K562 (cell line): Measurements from ENCODE around the gene TMA7B. TPM values are rescaled to one million over a fixed set of nuclear protein-coding genes. Genes with fewer than 3 reads are reported as not detected.
A peak's percentile ranks its signal among the peaks of the same experiment; 100 is the strongest.

Experiments used
- CBX2 ChIP-seq: fragments of 200-600 bp; sonication (generic); IDR thresholded peaks from one replicate; pipeline ENCODE4 v1.6.1; 2012; ENCODE audit warnings: mild to moderate bottlenecking, low read length, inconsistent platforms; ENCODE audit not compliant: insufficient read depth, poor library complexity, severe bottlenecking
- HMG20A ChIP-seq: fragments of 450-650 bp; formaldehyde crosslinking; conservative IDR thresholded peaks from 2 replicates; pipeline ENCODE4 v1.4.0; 2020; ENCODE audit warnings: mild to moderate bottlenecking, mixed read lengths
- YY1 ChIP-seq, 3 experiments: IDR thresholded peaks; 2 replicates each; pipeline ENCODE4 v1.6.1; 2011; ENCODE audit warnings: low read length in 2 of 3, mild to moderate bottlenecking in 2 of 3, moderate library complexity in 2 of 3, borderline replicate concordance in 1 of 3, control low read depth in 1 of 3, low read depth in 1 of 3; ENCODE audit not compliant: insufficient read depth in 3 of 3, insufficient replicate concordance in 2 of 3, control insufficient read depth in 1 of 3, insufficient read length in 1 of 3; ENCODE audit errors: extremely low read depth in 1 of 3
- polyA plus RNA-seq, 8 experiments: library from polyadenylated mRNA; depleted of rRNA in 4 of 8; stranded (reverse) in 5 of 8; unstranded in 3 of 8; fragments of >200 nt; fragmentation: Nextera tagmentation in 2 of 8; fragmentation: Illumina TruSeq in 1 of 8; extraction: Ambion mirVana in 2 of 8; extraction: Trizol in 1 of 8; gene quantifications; 2 replicates each; pipeline versions ENCODE4 v1.2.1 to v1.2.3, GENCODE V29; 2011 to 2014; ENCODE audit warnings: inconsistent platforms in 1 of 8, missing spikeins in 1 of 8
- total RNA-seq, 7 experiments: library from RNA; depleted of rRNA in 6 of 7; stranded (reverse); fragments of >200 nt in 6 of 7; fragmentation: Illumina TruSeq in 2 of 7; extraction: Trizol in 2 of 7; gene quantifications; 2 replicates each; pipeline versions ENCODE4 v1.2.1 to v1.2.3, GENCODE V29; 2011 to 2021; ENCODE audit warnings: low replicate concordance in 1 of 7
- TF ChIP-seq, protein P1 (sequence below): fragments of 450-650 bp; IDR thresholded peaks from 2 replicates; pipeline ENCODE4 v1.6.1; 2017; ENCODE audit warnings: antibody characterized with exemption, mild to moderate bottlenecking
- TF ChIP-seq, protein P2 (sequence below): sonication (generic); formaldehyde crosslinking; IDR thresholded peaks from 2 replicates; pipeline ENCODE4 v1.8.1; 2023; ENCODE audit warnings: missing genetic modification reagents, mild to moderate bottlenecking, borderline replicate concordance

Gene TMA7B
- total and polyA plus RNA-seq, 9 of the 15 experiments (the other 6 are each of a cell fraction or from before 2014, with no cell fraction given): 5.6 to 14.2 (median 11.8) TPM

DNA sequence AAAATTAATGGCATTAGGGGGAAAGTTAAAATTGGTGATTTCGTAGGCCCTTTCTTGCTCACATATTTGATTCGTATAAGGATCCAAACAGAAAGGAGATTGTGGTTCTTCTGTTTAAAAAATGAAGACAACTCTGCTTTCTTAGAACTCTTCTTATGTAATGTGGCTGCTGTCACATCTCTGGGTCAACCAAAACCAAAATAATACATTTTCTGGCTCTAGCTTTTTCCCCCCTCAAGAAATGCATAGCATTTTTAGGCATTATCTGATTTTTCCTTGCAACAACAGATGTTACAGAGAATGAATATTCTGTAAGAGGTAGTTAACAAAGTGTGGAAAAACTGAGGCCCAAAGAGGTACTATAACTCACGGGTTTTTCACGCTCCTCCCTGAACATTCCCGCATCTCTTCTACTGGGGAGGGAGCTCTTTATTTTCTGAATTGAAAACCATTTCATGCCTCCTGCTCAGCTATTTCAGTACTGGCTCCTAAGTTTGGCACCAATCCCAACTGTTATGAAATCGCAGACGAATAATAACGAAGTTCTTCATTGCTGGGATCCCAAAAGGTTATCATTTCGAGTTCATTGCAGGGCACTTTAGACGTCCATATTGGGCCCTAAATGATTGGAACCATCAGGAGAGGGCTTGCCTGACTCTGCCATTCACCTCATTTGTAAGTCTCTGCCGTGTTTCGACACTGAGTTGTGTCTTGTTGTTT, 42.3 kb upstream of the TMA7B start (continued):
- TF ChIP-seq, protein P1, sequence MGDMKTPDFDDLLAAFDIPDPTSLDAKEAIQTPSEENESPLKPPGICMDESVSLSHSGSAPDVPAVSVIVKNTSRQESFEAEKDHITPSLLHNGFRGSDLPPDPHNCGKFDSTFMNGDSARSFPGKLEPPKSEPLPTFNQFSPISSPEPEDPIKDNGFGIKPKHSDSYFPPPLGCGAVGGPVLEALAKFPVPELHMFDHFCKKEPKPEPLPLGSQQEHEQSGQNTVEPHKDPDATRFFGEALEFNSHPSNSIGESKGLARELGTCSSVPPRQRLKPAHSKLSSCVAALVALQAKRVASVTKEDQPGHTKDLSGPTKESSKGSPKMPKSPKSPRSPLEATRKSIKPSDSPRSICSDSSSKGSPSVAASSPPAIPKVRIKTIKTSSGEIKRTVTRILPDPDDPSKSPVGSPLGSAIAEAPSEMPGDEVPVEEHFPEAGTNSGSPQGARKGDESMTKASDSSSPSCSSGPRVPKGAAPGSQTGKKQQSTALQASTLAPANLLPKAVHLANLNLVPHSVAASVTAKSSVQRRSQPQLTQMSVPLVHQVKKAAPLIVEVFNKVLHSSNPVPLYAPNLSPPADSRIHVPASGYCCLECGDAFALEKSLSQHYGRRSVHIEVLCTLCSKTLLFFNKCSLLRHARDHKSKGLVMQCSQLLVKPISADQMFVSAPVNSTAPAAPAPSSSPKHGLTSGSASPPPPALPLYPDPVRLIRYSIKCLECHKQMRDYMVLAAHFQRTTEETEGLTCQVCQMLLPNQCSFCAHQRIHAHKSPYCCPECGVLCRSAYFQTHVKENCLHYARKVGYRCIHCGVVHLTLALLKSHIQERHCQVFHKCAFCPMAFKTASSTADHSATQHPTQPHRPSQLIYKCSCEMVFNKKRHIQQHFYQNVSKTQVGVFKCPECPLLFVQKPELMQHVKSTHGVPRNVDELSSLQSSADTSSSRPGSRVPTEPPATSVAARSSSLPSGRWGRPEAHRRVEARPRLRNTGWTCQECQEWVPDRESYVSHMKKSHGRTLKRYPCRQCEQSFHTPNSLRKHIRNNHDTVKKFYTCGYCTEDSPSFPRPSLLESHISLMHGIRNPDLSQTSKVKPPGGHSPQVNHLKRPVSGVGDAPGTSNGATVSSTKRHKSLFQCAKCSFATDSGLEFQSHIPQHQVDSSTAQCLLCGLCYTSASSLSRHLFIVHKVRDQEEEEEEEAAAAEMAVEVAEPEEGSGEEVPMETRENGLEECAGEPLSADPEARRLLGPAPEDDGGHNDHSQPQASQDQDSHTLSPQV: peak; percentile 75
- TF ChIP-seq YY1 (IDR thresholded peaks at IDR 0.05; ENCODE audit: borderline replicate concordance in 1 of 3, control insufficient read depth in 1 of 3, extremely low read depth in 1 of 3, insufficient read depth in 3 of 3, insufficient read length in 1 of 3, insufficient replicate concordance in 2 of 3, low read depth in 1 of 3, low read length in 2 of 3) (peak in 1 of 3 experiments; percentile 41), HMG20A (no peak), CBX2 (no peak)
- TF ChIP-seq, protein P2, sequence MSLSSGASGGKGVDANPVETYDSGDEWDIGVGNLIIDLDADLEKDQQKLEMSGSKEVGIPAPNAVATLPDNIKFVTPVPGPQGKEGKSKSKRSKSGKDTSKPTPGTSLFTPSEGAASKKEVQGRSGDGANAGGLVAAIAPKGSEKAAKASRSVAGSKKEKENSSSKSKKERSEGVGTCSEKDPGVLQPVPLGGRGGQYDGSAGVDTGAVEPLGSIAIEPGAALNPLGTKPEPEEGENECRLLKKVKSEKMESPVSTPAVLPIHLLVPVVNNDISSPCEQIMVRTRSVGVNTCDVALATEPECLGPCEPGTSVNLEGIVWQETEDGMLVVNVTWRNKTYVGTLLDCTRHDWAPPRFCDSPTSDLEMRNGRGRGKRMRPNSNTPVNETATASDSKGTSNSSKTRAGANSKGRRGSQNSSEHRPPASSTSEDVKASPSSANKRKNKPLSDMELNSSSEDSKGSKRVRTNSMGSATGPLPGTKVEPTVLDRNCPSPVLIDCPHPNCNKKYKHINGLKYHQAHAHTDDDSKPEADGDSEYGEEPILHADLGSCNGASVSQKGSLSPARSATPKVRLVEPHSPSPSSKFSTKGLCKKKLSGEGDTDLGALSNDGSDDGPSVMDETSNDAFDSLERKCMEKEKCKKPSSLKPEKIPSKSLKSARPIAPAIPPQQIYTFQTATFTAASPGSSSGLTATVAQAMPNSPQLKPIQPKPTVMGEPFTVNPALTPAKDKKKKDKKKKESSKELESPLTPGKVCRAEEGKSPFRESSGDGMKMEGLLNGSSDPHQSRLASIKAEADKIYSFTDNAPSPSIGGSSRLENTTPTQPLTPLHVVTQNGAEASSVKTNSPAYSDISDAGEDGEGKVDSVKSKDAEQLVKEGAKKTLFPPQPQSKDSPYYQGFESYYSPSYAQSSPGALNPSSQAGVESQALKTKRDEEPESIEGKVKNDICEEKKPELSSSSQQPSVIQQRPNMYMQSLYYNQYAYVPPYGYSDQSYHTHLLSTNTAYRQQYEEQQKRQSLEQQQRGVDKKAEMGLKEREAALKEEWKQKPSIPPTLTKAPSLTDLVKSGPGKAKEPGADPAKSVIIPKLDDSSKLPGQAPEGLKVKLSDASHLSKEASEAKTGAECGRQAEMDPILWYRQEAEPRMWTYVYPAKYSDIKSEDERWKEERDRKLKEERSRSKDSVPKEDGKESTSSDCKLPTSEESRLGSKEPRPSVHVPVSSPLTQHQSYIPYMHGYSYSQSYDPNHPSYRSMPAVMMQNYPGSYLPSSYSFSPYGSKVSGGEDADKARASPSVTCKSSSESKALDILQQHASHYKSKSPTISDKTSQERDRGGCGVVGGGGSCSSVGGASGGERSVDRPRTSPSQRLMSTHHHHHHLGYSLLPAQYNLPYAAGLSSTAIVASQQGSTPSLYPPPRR: no peak
